Fibroblast of skin of scalp (primary cell): Measurements from ENCODE around the gene ZNF442.
"Not testable (repeated sequence)": the region's sequence is repeated elsewhere in the genome, so short reads cannot be mapped to it uniquely, and the experiment has no call there.

Experiments
- DNase-seq: peaks from one replicate; pipeline ENCODE4 v3.0.0-alpha.2; 2013

ZNF442 gene

GRCh38 chr19:12330340-12330739 lies 35.1 kb downstream of the ZNF442 start:
- DNase-seq = no peak

GRCh38 chr19:12325690-12326089 lies 39.8 kb downstream of the ZNF442 start:
- DNase-seq = no peak

DNA sequence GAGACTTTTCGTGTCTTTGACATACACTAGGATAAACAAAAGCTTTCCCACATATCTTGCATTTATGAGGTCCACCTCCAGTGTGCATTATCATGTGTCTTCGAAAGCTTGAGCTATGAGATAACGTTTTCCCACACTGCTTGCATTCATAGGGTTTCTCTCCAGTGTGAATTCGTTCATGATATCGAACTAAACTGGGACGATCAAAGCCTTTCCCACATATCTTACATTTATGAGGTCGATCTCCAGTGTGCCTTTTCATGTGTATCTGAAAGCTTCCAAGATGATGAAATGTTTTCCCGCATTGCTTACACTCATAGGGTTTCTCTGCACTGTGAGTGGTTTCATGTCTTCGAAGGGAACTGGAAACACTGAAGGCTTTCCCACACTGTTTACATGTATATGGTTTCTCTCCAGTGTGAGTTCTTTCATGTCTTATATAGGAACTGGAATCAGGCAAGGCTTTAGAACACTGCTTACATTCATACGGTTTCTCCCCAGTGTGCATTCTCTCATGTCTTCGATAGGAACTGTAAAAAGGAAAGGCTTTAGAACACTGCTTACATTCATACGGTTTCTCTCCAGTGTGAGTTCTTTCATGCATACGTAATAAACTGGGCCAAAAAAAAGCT lies 46.6 kb downstream of the ZNF442 start:
- DNase-seq = no peak

DNA sequence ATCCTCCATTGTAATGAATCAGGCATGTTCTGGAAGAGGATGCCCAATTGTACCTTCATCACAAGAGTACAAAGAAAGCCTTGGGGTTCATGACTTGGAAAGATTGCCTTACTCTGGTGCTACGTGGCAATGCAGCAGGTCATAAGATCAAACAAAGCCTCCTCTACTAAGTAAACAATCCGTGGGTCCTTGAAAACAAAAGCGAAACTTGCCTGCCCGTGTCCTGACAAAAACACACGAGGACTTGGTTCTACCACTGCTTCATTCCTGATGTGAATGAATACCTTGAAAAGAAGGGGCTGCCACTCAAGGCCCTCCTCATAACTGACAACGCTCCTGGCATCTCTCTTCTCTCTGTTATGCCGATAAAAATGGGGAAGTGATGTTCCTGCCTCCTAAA lies 50.9 kb downstream of the ZNF442 start:
- no peak for DNase-seq

DNA sequence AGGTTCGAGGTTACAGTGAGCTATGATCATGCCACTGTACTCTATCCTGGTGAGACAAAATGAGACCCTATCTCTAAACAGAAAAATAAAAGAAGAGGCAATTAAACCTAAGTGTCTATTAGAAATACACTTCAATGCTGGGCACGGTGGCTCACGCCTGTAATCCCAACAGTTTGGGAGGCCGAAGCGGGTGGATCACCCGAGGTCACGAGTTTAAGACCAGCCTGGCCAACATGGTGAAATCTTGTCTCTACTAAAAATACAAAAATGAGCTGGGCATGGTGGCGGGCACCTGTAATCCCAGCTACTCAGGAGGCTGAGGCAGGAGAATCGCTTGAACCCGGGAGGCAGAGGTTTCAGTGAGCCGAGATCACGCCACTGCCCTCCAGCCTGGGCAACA lies 56.6 kb downstream of the ZNF442 start:
- not testable (repeated sequence) for DNase-seq
